Measurements from ENCODE around the gene PLEKHA7. TPM values are rescaled to one million over a fixed set of nuclear protein-coding genes. Genes with fewer than 3 reads are reported as not detected.

Gene PLEKHA7
- total RNA-seq, 2 experiments from 2014 or later: 0.13 TPM; not detected in 1

DNA sequence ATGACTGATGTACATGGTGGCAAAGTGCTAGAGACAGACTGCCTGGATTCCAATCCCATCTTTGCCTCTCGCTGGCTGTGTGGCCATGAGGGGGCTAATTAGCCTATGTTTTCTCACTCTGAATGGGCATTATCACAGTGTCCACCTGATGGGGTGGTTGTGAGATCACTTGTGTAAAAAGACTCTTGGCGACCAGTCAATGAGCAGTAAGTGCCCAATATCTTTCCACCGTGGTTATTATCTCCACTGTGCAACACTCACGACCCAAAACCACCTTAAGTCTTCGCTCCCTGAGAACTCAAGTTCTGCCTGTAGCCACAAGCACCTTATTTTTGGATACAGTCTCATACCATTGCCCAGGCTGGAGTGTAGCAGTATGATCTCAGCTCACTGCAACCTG, 52.1 kb downstream of the PLEKHA7 start:
- no peak overlapping the region for H2AFZ ChIP-seq (ENCODE audit: low read length)
- H3K4me2 ChIP-seq (ENCODE audit: low read length): no peak overlapping the region
- no peak for TF ChIP-seq CTCF (conservative IDR thresholded peaks at IDR 0.05; ENCODE audit: low read length)
- no peak for TF ChIP-seq EZH2phosphoT487 (IDR thresholded peaks at IDR 0.05; ENCODE audit: borderline replicate concordance, low read depth, low read length)
- no peaks in the 10 kb centered on the region for H4K20me1 ChIP-seq (ENCODE audit: insufficient read depth, low read length)
- no peaks in the 10 kb centered on the region for H3K9me2 ChIP-seq (ENCODE audit: insufficient read depth, low read length)
- no peak overlapping the region for H3K27ac ChIP-seq (ENCODE audit: low read depth, low read length, poor library complexity, severe bottlenecking)
- POLR2A ChIA-PET: no interaction called here
- intact Hi-C loops (cut with micrococcal nuclease; ENCODE audit: unreplicated experiment): no loop called here
- CTCF ChIA-PET (ENCODE audit: unreplicated experiment): no interaction called here
- no peaks in the 10 kb centered on the region for H3K36me3 ChIP-seq (ENCODE audit: insufficient read depth, low read length)
- BruUV-seq (replicated peaks): no TSS peak
- H3K4me1 ChIP-seq (ENCODE audit: insufficient read depth, low read length, poor library complexity, severe bottlenecking): no peaks in the 10 kb centered on the region
- no peak for DNase-seq (ENCODE audit: low spot score)
- H3K9me3 ChIP-seq (ENCODE audit: low read length): no peaks in the 10 kb centered on the region
- no peak overlapping the region for H3K4me3 ChIP-seq (ENCODE audit: low read depth, low read length, poor library complexity, severe bottlenecking)
- no peaks in the 10 kb centered on the region for H3K79me2 ChIP-seq (ENCODE audit: insufficient read depth, low read depth, low read length)

DNA sequence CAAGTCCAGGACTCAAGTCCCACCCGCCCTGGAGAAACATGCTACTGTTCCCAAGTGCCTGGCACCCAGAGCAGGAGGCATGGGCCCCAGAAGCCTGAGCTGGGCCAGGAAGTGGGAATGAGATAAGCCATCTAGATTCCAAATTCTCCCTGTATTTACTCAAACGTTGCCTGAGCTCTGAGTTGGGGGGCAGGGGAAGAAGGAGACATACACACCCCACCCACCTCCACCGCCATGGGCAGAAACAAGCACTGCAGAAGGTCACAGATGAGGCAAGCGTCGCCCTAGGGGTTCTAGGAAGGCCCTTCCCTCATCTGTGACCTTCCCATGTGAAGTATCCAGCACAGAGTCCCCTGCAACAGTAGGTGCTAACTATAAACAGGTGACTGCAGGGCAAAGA, 54.0 kb downstream of the PLEKHA7 start:
- no peak for DNase-seq (ENCODE audit: low spot score)
- no peak overlapping the region for H3K4me2 ChIP-seq (ENCODE audit: low read length)
- no peaks in the 10 kb centered on the region for H3K9me2 ChIP-seq (ENCODE audit: insufficient read depth, low read length)

More for the DNA sequence above, 54.0 kb downstream of the PLEKHA7 start:
- Histone ChIP-seq H3K79me2 (ENCODE audit: insufficient read depth, low read depth, low read length) (no peaks in the 10 kb centered on the region), H3K4me1 (ENCODE audit: insufficient read depth, low read length, poor library complexity, severe bottlenecking) (no peaks in the 10 kb centered on the region), H4K20me1 (ENCODE audit: insufficient read depth, low read length) (no peaks in the 10 kb centered on the region), H3K27ac (ENCODE audit: low read depth, low read length, poor library complexity, severe bottlenecking) (no peak overlapping the region), H3K4me3 (ENCODE audit: low read depth, low read length, poor library complexity, severe bottlenecking) (no peak overlapping the region), H3K36me3 (ENCODE audit: insufficient read depth, low read length) (no peaks in the 10 kb centered on the region), H3K9me3 (ENCODE audit: low read length) (no peaks in the 10 kb centered on the region), H2AFZ (ENCODE audit: low read length) (no peak overlapping the region)
- TF ChIP-seq CTCF (conservative IDR thresholded peaks at IDR 0.05; ENCODE audit: low read length) (no peak), EZH2phosphoT487 (IDR thresholded peaks at IDR 0.05; ENCODE audit: borderline replicate concordance, low read depth, low read length) (no peak)
- BruUV-seq (replicated peaks): no TSS peak
- POLR2A ChIA-PET: no interaction called here
- intact Hi-C loops (cut with micrococcal nuclease; ENCODE audit: unreplicated experiment): no loop called here
- CTCF ChIA-PET (ENCODE audit: unreplicated experiment): no interaction called here
